Measurements from ENCODE around the gene GFOD2. TPM values are rescaled to one million over a fixed set of nuclear protein-coding genes. Genes with fewer than 3 reads are reported as not detected.

The GFOD2 gene
- total RNA-seq, 1 experiment from 2014 or later, result 13.4 TPM

GRCh38 chr16:67674851-67675578, 44.1 kb downstream of the GFOD2 start:
- intact Hi-C loops (cut with micrococcal nuclease; ENCODE audit: unreplicated experiment), result no loop called here
- peaks cover 4% of the 10 kb centered on the region for H3K4me1 Mint-ChIP-seq (ENCODE audit: low read depth, unreplicated experiment)
- H3K27ac Mint-ChIP-seq (ENCODE audit: unreplicated experiment), result peak overlapping the region; percentile 16
- H3K36me3 ChIP-seq (ENCODE audit: control insufficient read depth, insufficient read depth, low read length), result no peaks in the 10 kb centered on the region
- H3K4me3 ChIP-seq (ENCODE audit: low read depth, low read length), result no peak overlapping the region
- no peaks in the 10 kb centered on the region for H3K36me3 Mint-ChIP-seq (ENCODE audit: insufficient read depth, unreplicated experiment)
- H3K27me3 ChIP-seq (replicated peaks; ENCODE audit: control insufficient read depth, insufficient read depth, low read length), result no peaks in the 10 kb centered on the region
- CTCF ChIA-PET, result no interaction called here
- POLR2A ChIA-PET, result no interaction called here
- no peaks in the 10 kb centered on the region for H3K27me3 Mint-ChIP-seq (ENCODE audit: insufficient read depth, unreplicated experiment)
- DNase-seq, result no peak
- no peak for TF ChIP-seq CTCF (IDR thresholded peaks at IDR 0.05; ENCODE audit: insufficient read depth in 1 of 2, low read depth in 1 of 2, low read length in 1 of 2, severe bottlenecking in 1 of 2, unreplicated experiment in 1 of 2)
- H3K4me1 ChIP-seq, result peaks cover 15% of the 10 kb centered on the region
- no peak overlapping the region for H3K4me3 Mint-ChIP-seq (ENCODE audit: unreplicated experiment)
- BruUV-seq (replicated peaks), result no TSS peak
- no peaks in the 10 kb centered on the region for H3K9me3 Mint-ChIP-seq (ENCODE audit: unreplicated experiment)
- H3K9me3 ChIP-seq, result no peaks in the 10 kb centered on the region

- H3K27ac Mint-ChIP-seq (ENCODE audit: unreplicated experiment), result peak overlapping the region; percentile 16
- H3K27me3 Mint-ChIP-seq (ENCODE audit: insufficient read depth, unreplicated experiment), result no peaks in the 10 kb centered on the region
- no peaks in the 10 kb centered on the region for H3K36me3 Mint-ChIP-seq (ENCODE audit: insufficient read depth, unreplicated experiment)
- no peaks in the 10 kb centered on the region for H3K9me3 Mint-ChIP-seq (ENCODE audit: unreplicated experiment)
- BruUV-seq (replicated peaks), result no TSS peak
- intact Hi-C loops (cut with micrococcal nuclease; ENCODE audit: unreplicated experiment), result loop anchor here (2.0 kb wide), 1 partner anchor 45 kb away; the partner anchor contains the start of gene GFOD2
- Histone ChIP-seq H3K4me3 (ENCODE audit: low read depth, low read length) (no peak overlapping the region), H3K9me3 (no peaks in the 10 kb centered on the region), H3K36me3 (ENCODE audit: control insufficient read depth, insufficient read depth, low read length) (no peaks in the 10 kb centered on the region), H3K27me3 (replicated peaks; ENCODE audit: control insufficient read depth, insufficient read depth, low read length) (no peaks in the 10 kb centered on the region), H3K4me1 (peaks cover 15% of the 10 kb centered on the region)
- TF ChIP-seq CTCF (IDR thresholded peaks at IDR 0.05; ENCODE audit: insufficient read depth in 1 of 2, low read depth in 1 of 2, low read length in 1 of 2, severe bottlenecking in 1 of 2, unreplicated experiment in 1 of 2), result no peak
- peaks cover 4% of the 10 kb centered on the region for H3K4me1 Mint-ChIP-seq (ENCODE audit: low read depth, unreplicated experiment)
- DNase-seq, result no peak
- no peak overlapping the region for H3K4me3 Mint-ChIP-seq (ENCODE audit: unreplicated experiment)
- ChIA-PET CTCF (interaction anchor here (0.5 to 2.0 kb wide), 9 partner anchors 14 to 367 kb away, joined by 3 to 13 read pairs (median 8); partner anchors contain the start of genes ACD, RANBP10 and TSNAXIP1), POLR2A (interaction anchor here (0.9 kb wide), 1 partner anchor 45 kb away, joined by 3 read pairs; the partner anchor contains the start of gene GFOD2)
Measured at GRCh38 chr16:67673712-67674580, 45.2 kb downstream of the GFOD2 start.
